Measurements from ENCODE around the gene SERF2.

Gene SERF2

GRCh38 chr15:43791993-43792760 is at the start of gene SERF2:
Gene SERF2, plus strand, starts transcription at chr15:43792320. Its CDS starts 57 bp downstream, at chr15:43792377.
- peak; percentile 100 for DNase-seq

- peak; percentile 97 for DNase-seq
Measured at GRCh38 chr15:43746245-43746902, 45.7 kb upstream of the SERF2 start, which contains the start of gene PDIA3. Gene PDIA3, plus strand, starts transcription at chr15:43746438. Its CDS starts 102 bp downstream, at chr15:43746540.

GRCh38 chr15:43746903-43747309 is 45.2 kb upstream of the SERF2 start:
- DNase-seq = peak; percentile 77

GRCh38 chr15:43748376-43748775 is 43.7 kb upstream of the SERF2 start:
- no peak for DNase-seq

- DNase-seq = no peak
Measured at GRCh38 chr15:43749690-43750345, 42.3 kb upstream of the SERF2 start.

DNA sequence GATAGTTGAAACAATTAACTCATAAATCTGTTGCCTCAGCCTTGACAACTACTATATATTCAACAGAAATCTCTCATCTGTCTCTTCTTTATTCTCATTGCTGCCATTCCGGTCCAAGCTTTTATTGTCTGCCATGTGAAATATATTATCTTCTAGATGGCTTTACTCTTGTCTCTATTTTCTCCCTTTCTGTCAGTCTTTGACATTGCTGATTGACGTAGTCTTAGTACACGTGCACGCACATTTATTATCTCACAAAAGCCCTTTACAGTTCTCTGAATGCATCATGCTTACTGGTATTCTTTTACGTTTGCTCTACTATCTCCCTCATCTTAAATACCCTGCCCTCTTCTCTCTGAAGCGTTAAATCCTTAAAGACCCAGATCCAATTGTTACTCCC is 40.2 kb upstream of the SERF2 start:
- DNase-seq = no peak

- DNase-seq = no peak
Measured at GRCh38 chr15:43762824-43763223, 29.3 kb upstream of the SERF2 start.

DNA sequence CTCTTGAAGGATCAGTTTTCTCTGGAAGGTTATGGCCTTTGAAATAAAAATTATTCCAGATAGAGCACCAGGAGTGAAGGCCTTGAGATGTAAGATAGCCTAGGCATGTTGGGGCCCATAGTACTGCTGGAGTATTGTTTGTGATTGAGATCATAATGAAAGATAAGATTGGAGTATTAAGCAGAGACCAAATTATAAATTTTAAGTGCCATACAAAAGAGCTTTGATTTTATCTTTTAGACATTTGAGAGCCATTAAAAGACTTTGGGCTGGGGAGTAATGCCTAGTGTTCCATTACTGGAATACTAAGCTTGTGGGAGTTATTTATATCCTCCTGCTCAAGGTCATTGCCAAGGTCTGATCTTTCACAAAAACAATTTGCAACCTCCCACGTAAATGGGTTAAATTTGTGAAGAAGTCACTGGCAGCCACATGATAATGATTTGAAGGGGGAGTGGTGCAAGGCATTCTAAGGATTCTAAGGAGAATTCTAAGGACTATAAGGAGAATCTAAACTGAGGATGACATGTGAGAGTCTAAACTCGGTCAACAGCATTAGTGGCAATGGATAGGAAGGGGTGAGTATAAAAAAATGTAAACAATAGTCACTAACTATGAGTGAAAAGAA is 28.2 kb upstream of the SERF2 start:
- no peak for DNase-seq

DNA sequence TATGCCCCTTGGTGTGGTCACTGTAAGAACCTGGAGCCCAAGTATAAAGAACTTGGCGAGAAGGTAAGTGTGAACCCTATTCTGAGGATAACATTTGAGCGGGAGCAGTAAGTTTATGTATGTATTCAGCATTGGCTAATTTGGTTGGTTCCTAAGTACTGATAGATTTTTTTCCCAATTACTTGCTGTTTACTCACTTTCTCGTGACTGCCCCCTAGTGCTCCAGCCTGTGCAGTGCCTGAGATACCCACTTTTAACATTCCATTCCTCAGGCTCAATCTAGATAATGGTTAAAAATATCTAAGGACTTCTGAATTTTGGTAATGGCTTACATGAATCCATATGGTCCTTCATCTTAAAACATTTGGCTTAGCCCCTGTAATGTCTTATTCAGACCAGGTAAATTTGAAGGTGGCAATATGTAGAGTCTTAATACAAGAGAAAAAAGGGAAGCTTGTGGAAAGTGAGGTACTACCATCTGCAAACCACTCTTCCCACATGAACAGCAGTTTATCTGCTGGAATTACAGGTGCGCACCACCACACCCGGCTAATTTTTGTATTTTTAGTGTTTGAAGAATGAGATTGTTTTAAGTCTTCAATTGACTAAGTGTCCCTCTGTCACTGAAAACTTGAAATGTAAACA is 22.4 kb upstream of the SERF2 start:
- DNase-seq = peak; percentile 71

DNA sequence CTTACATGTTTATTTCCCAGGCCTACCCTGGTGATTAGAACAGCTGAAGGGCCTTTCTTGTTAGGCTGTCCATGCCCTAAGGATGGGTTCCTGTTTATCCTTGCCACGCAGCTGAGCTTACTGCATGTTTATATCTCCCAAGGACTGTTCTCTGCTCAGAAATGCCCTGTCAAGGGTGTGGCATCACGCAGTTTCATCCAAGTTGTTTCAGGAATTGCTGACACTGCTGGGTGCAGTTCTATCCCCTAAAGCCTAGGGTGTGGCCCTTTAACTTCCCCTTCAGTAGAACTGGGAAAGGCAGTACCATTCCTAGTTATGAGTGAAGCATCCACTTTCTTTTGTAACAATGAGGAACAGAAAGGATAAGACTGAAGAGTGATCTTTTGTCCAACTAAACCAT is 20.3 kb upstream of the SERF2 start:
- DNase-seq = no peak

DNA sequence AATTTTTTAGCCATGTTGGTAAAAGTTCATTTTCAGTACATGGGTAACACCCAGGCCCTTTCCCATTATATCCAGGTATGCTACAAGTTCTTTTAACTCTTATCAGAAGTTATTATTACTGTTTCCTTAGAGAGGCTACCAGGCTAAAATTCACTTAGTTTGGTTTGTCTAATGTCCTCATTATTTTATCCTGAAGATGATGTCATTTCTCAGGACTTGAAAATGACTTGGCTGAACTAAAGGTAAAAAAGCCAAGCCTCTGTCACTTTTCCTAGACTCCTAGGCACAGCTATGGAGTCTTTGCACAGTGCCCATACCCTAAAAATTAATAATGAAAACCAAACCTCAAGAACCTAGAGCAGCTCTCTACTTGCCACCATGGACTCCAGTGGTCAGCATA is 19.5 kb upstream of the SERF2 start:
- no peak for DNase-seq

DNA sequence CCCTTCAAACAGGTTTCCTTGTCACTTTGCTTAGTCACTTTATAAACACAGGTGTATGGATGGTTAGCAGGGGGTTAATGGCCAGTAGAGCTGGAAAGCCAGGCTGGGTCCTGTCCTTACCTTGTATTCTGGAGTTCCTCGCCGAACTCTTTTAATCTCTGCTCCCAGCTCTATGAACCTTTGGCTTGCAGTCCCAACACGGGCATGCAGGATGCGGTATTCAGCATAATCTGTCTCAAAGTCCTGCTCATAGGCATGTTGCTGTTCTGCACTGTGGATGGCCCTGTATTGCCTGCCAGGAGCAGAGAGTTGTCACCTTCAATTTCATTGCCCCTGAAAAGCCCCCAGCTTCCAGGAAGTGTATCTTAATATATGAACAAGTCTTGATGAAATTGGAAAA is 18.1 kb upstream of the SERF2 start:
- no peak for DNase-seq

GRCh38 chr15:43775411-43775965 is 16.6 kb upstream of the SERF2 start:
- DNase-seq = peak; percentile 93

DNA sequence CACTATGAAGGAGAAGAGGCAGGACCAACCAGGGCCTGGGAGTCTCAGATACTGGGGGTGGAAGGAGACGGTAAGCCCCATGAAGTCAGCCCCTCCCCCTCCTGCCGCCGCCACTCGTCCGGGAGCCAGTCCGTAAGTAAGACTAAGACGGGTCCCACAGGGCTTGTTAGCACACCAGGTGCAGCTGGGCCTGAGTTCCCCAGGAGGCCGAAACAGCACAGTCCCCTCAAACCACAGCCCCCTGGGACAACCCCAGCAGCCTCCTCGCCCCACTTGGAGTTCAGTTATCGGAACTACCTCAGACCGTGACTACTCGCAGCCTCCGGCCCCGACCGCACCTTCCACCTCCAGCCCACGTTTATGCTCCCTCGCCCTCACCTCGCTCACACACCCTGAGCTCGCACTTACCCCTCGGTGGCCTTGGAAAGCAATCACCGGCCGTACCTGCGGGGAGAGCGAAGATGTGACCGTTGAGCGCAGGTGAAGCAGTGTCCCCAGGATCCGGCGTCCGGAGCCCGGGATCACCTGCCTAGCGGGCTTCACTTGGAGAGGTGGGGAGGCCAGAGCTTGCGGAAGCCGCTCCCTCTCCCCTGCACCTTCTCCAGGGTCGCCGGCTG is 15.9 kb upstream of the SERF2 start:
- peak; percentile 80 for DNase-seq

- peak; percentile 95 for DNase-seq
Measured at GRCh38 chr15:43776718-43777266, 15.3 kb upstream of the SERF2 start, which contains the start of gene ELL3. Gene ELL3, minus strand, starts transcription at chr15:43776966. Its CDS starts 65 bp downstream, at chr15:43776901.

DNA sequence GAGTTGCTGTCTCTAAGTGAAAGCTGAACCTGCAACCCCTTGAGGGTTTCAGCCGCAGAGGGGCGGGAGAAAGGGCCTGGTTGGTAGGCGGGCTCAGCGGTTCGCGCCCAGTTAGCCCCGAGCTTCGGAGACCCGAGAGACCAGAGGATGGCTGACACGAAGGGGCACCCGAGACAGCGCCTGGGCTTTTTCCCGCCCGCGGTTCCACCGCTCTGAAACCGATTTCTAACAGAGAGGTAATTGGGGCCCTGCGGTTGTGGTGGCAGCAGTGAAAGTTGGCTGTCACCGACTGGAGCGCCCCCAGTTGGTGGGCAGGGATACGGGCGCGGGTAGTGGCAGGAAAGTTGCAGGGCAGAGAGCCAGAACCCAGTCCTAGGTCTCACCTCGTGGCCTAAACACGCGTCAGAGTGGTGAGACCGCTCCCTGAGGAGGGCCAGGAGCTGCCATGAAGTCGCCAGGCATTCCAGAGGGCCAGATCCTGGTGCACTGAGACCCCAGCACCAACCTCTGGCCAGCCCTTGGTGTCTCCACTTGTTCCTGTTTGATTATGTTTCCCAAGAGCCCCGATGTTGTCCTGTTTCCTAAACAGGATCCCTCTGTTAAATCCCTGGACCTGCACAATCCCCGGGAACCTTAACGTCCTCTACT is 14.7 kb upstream of the SERF2 start:
- DNase-seq = peak; percentile 95

DNA sequence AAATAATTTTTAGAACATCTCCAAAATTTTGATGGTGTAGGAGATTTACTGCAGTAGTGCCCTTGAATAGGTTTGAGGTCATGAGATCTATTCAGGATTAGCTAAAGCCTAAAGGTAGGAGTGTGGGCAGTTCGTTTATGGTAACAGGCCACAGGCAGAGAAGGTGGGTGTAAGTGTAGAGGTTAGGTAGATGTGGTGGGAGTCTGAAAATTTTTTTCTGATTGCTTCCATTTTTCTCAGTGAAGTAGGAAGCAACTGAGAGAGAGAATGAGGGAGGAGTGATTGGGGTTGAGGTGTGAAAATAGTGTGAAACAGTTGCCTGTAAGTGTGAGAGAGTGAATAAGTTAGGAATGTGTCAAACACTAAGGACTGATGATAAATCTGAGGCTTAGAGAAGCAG is 13.1 kb upstream of the SERF2 start:
- DNase-seq = no peak

DNA sequence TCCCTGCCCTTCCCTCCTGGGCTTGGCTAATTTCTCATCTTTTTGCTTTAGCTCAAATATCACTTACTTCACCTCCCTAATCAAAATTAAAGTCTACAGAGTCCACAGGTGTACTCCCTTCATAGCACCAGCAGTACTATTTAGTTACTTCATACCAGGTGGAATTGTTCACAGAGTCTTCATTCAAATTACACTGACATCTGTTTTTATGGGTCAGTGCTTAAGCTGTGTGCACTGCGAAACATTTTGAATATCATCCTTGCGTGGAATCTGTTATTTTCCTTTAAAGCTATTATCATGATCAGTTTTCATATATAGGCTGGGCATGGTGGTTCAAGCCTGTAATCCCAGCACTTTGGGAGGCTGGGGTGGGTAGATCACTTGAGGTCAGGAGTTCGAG is 2.7 kb upstream of the SERF2 start:
- DNase-seq = peak; percentile 57

DNA sequence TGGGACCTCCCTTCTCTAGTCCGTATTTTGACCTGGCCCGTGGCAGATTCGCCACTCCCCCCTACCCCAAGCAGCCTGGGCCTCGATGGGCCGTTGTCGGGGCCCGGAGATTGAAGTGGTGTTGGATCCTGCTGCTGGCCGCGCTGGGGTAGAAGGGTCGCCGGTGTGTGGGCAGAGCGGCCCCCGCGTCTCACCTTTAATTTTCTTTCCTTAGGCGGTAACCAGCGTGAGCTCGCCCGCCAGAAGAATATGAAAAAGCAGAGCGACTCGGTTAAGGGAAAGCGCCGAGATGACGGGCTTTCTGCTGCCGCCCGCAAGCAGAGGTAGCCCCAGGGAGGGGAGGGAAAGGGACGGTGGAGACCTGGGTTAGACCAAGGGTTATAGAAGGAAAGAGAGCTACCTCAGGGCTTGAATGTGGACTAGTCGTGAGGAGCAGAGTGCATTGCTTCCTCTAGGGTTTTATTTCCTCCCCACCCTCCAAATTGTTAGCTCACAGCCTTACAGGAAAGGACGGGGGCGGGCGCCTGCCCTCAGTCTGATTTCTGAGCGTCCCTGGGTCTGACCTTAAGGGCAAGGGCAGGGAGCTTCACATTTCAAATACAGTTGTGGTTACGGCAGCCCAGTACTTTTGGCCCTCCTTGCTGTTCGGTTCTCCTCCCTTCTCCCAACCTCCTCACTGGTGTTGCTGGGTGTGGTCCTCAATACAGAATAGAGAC is 799 bp downstream of the SERF2 start:
- DNase-seq = peak; percentile 54

- no peak for DNase-seq
Measured at GRCh38 chr15:43793647-43794046, 1.5 kb downstream of the SERF2 start.
